Measurements from ENCODE around the gene GRAMD1B.

Gene GRAMD1B

DNA sequence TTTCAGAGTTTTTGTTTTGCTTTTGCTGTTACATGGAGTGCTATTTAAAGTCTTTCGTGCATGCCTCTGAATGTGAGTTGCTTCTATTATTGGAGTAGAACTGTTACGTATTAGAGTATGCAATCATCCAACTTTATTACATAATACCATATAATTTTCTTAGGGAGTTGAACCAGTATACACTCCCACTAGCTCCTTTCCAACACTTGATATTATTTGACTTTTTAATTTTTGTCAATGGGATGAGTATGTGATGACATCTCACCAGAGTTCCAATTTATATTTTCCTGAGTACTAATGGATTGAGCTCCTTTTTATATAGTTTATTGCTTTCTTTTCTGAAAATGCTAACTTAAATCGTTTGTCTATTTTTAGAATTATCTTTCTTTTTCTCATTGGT, 90.9 kb downstream of the GRAMD1B start:
- H3K36me3 Mint-ChIP-seq (ENCODE audit: low read depth), result peaks cover 9% of the 10 kb centered on the region
- DNase-seq, result no peak
- peaks cover 47% of the 10 kb centered on the region for H3K4me1 Mint-ChIP-seq
- H3K27me3 Mint-ChIP-seq (ENCODE audit: low read depth, poor library complexity), result peaks cover 6% of the 10 kb centered on the region
- no peak for TF ChIP-seq CTCF (IDR thresholded peaks at IDR 0.05)
- no peak overlapping the region for H3K4me3 Mint-ChIP-seq
- peaks cover 5% of the 10 kb centered on the region for H3K9me3 Mint-ChIP-seq
- H3K27ac Mint-ChIP-seq, result no peak overlapping the region

- peaks cover 9% of the 10 kb centered on the region for H3K36me3 Mint-ChIP-seq (ENCODE audit: low read depth)
- no peak for DNase-seq
- peaks cover 5% of the 10 kb centered on the region for H3K9me3 Mint-ChIP-seq
- H3K4me3 Mint-ChIP-seq, result no peak overlapping the region
- peaks cover 9% of the 10 kb centered on the region for H3K27me3 Mint-ChIP-seq (ENCODE audit: low read depth, poor library complexity)
- TF ChIP-seq CTCF (IDR thresholded peaks at IDR 0.05), result no peak
- peaks cover 49% of the 10 kb centered on the region for H3K4me1 Mint-ChIP-seq
- H3K27ac Mint-ChIP-seq, result no peak overlapping the region
These were observed 91.9 kb downstream of the GRAMD1B start for GRCh38 chr11:123521930-123522329.

- H3K36me3 Mint-ChIP-seq (ENCODE audit: low read depth), result peaks cover 9% of the 10 kb centered on the region
- H3K4me1 Mint-ChIP-seq, result peaks cover 36% of the 10 kb centered on the region
- H3K27me3 Mint-ChIP-seq (ENCODE audit: low read depth, poor library complexity), result peaks cover 16% of the 10 kb centered on the region
- H3K4me3 Mint-ChIP-seq, result no peak overlapping the region
- no peak for TF ChIP-seq CTCF (IDR thresholded peaks at IDR 0.05)
- no peak overlapping the region for H3K27ac Mint-ChIP-seq
- peaks cover 5% of the 10 kb centered on the region for H3K9me3 Mint-ChIP-seq
- DNase-seq, result no peak
These were observed 93.5 kb downstream of the GRAMD1B start for GRCh38 chr11:123523539-123523938.

DNA sequence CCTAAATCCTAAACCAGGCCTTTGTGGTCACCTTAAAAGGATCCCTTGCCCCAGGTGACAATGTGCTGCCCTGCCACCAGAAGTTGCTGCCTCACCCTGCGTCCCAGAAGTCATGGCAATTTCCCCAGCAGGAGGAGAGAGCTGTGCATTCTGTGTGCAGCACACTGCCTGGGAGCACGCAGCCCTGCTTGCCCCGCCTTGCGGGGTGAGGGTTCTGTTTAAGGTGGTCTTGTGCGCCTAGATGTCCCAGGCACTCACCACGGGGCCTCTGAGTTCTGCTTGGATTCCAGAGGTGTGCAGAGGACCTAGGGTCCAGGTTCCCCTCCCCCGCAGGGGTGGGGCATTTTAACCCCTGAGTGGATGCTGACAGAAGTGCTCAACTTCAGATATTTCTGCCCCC, 95.0 kb downstream of the GRAMD1B start:
- DNase-seq, result peak; percentile 9
- peaks cover 9% of the 10 kb centered on the region for H3K36me3 Mint-ChIP-seq (ENCODE audit: low read depth)
- no peak for TF ChIP-seq CTCF (IDR thresholded peaks at IDR 0.05)
- no peak overlapping the region for H3K27ac Mint-ChIP-seq
- H3K9me3 Mint-ChIP-seq, result peaks cover 5% of the 10 kb centered on the region
- H3K4me3 Mint-ChIP-seq, result peak overlapping the region; percentile 3
- H3K27me3 Mint-ChIP-seq (ENCODE audit: low read depth, poor library complexity), result peaks cover 17% of the 10 kb centered on the region
- peaks cover 26% of the 10 kb centered on the region for H3K4me1 Mint-ChIP-seq

- Mint-ChIP-seq H3K4me3 (peak overlapping the region; percentile 3), H3K36me3 (ENCODE audit: low read depth) (peaks cover 9% of the 10 kb centered on the region), H3K4me1 (peaks cover 26% of the 10 kb centered on the region), H3K27me3 (ENCODE audit: low read depth, poor library complexity) (peaks cover 17% of the 10 kb centered on the region), H3K27ac (no peak overlapping the region), H3K9me3 (peaks cover 5% of the 10 kb centered on the region)
- no peak for DNase-seq
- TF ChIP-seq CTCF (IDR thresholded peaks at IDR 0.05), result no peak
These were observed 95.4 kb downstream of the GRAMD1B start for GRCh38 chr11:123525511-123525918.

DNA sequence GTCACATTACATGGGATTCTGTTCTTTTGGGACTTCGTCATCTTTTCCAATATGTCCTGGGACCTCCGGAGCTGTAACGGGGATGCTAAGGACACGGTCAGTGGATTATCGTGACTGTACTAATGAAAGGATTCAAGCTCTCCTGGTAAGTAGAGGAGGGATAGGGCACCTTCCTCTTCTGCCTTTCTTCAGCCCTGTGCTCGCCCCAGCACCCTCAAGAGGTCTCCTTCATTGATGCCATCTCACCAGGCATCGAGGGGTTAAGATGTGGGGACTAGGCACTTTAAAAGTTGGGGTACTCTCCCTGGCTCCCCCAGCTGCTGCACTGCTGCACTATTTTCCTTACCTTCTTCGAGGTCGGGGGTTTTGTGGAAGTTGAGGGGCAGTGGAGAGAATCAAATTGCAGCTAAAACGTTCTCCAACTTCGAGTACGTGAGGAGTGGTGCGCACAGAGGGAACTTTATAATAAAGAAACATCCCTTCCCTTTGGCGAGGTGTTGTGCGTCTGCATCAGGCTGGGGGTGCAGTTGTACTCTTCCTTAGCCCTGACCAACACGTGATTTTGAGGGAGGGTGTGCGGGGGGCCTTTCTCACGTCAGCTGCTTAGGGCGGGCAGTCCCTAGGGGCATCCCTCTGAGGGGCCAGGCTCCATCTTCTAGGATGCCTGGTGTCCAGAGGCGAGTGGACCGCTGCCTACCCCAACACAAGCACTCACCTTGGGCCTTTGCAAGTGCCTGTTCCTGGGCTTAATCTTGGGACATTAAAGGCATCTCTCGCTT, 96.1 kb downstream of the GRAMD1B start:
- peaks cover 17% of the 10 kb centered on the region for H3K27me3 Mint-ChIP-seq (ENCODE audit: low read depth, poor library complexity)
- no peak overlapping the region for H3K27ac Mint-ChIP-seq
- H3K4me3 Mint-ChIP-seq, result no peak overlapping the region
- H3K36me3 Mint-ChIP-seq (ENCODE audit: low read depth), result peaks cover 6% of the 10 kb centered on the region
- H3K4me1 Mint-ChIP-seq, result peaks cover 33% of the 10 kb centered on the region
- H3K9me3 Mint-ChIP-seq, result peaks cover 4% of the 10 kb centered on the region
- no peak for TF ChIP-seq CTCF (IDR thresholded peaks at IDR 0.05)
- no peak for DNase-seq
